Umbilical cord (tissue), 2 donors: ENCODE measurements around the gene IRS1. TPM values are rescaled to one million over a fixed set of nuclear protein-coding genes. Genes with fewer than 3 reads are reported as not detected.

Experiments
- DNase-seq: peaks from one replicate; pipeline ENCODE4 v3.0.0-alpha.2; 2015; ENCODE audit warnings: low spot score
- total RNA-seq: library from RNA; depleted of rRNA; stranded (reverse); fragments of >200 nt; gene quantifications from one replicate; pipeline ENCODE4 v1.2.3, GENCODE V29; 2014; ENCODE audit warnings: low replicate concordance; ENCODE audit not compliant: insufficient read depth

The IRS1 gene
- total RNA-seq, 1 donor from 2014 or later: 15.2 TPM

- DNase-seq: no peak
Observed at GRCh38 chr2:226790431-226790830, 9.2 kb downstream of the IRS1 start.

- no peak for DNase-seq
Observed at GRCh38 chr2:226790011-226790410, 9.6 kb downstream of the IRS1 start.

GRCh38 chr2:226788881-226789490 lies 10.6 kb downstream of the IRS1 start:
- no peak for DNase-seq

- no peak for DNase-seq
Observed at GRCh38 chr2:226788064-226788463, 11.6 kb downstream of the IRS1 start.

GRCh38 chr2:226783885-226784284 lies 15.7 kb downstream of the IRS1 start:
- no peak for DNase-seq

GRCh38 chr2:226782092-226782713 lies 17.4 kb downstream of the IRS1 start:
- no peak for DNase-seq

- no peak for DNase-seq
Observed at GRCh38 chr2:226780431-226780830, 19.2 kb downstream of the IRS1 start.

- DNase-seq: no peak
Observed at GRCh38 chr2:226777611-226778010, 22.0 kb downstream of the IRS1 start.

- DNase-seq: no peak
Observed at GRCh38 chr2:226776104-226776503, 23.5 kb downstream of the IRS1 start.

GRCh38 chr2:226775032-226775509 lies 24.5 kb downstream of the IRS1 start:
- DNase-seq: no peak

- DNase-seq: peak; percentile 49
Observed at GRCh38 chr2:226773291-226773690, 26.3 kb downstream of the IRS1 start.

- DNase-seq: peak; percentile 69
Observed at GRCh38 chr2:226772389-226773179, 27.0 kb downstream of the IRS1 start.

GRCh38 chr2:226771067-226771466 lies 28.6 kb downstream of the IRS1 start:
- DNase-seq: no peak

GRCh38 chr2:226767056-226767813 lies 32.4 kb downstream of the IRS1 start:
- DNase-seq: no peak

GRCh38 chr2:226766352-226767055 lies 33.1 kb downstream of the IRS1 start:
- no peak for DNase-seq

GRCh38 chr2:226763320-226763719 lies 36.3 kb downstream of the IRS1 start:
- no peak for DNase-seq

- no peak for DNase-seq
Observed at GRCh38 chr2:226761195-226761583, 38.4 kb downstream of the IRS1 start.

- no peak for DNase-seq
Observed at GRCh38 chr2:226760412-226761194, 39.0 kb downstream of the IRS1 start.

GRCh38 chr2:226759768-226760167 lies 39.9 kb downstream of the IRS1 start:
- DNase-seq: no peak

GRCh38 chr2:226758921-226759640 lies 40.5 kb downstream of the IRS1 start:
- peak; percentile 61 for DNase-seq
